ENCODE results near the gene BAIAP2L1. TPM values are rescaled to one million over a fixed set of nuclear protein-coding genes. Genes with fewer than 3 reads are reported as not detected.
A peak's percentile ranks its signal among the peaks of the same experiment; 100 is the strongest.

The BAIAP2L1 gene
- total and polyA plus RNA-seq, 2 of the 8 experiments (the other 6 are each of a cell fraction or from before 2014, with no cell fraction given), result 19.2 to 42.9 TPM

DNA sequence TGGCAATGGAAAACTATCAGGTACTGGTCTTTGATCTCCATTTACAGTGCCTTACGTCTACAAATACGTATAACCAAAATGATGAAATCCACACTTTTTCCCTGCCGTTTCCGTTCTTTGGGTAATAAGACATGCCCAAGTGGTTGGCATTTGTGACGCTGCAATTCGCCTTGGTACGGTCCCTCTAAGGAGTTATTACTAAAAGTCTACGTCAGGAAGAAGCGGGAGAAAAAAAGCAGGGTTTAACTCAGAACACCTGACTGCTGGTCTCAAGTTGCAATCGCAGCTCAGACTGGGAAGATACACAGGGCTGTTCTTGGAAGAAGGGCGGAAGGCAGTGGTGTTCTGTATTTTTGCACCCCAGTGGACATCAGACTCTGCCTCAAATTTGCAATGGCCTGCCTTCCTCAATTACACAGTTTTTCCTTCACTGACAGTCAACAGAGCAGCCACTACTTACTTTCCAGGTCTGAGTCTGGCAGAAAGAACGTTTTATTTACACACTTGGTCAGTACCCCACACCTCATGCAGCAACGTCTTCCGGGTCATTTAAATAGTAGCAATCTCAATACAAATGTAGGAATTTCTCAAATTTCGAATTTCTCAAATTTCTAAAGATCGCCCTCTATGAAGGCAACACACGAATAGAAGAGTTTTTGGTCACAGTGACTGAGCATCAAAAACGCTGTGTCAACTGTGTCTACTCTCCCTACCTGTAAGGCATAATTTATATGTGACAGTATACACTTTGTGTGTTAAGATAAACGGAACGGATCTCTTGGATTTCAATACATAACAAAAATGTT lies 2.1 kb downstream of the BAIAP2L1 start:
- no peaks in the 10 kb centered on the region; the same call in 1 of the 2 replicates for H3K23me2 ChIP-seq (ENCODE audit: low read depth, low read length)
- no peak overlapping the region for H3K56ac ChIP-seq (replicated peaks; ENCODE audit: insufficient read length, low read depth, low read length)
- WGBS, 2 experiments (ENCODE audit: extremely low coverage in 1 of 2, insufficient coverage in 1 of 2, insufficient read length in 1 of 2, insufficient replicate concordance in 2 of 2, low coverage in 1 of 2, low lambda C conversion rate in 2 of 2, missing lambda C conversion rate in 1 of 2), result 58% methylated on average over 20 of the region's 20 CpGs; no CpG with 5 or more reads in 1 of the 2 experiments
- H2BK5ac ChIP-seq (ENCODE audit: low read depth, low read length), result no peak overlapping the region
- no peak overlapping the region for H3K27ac ChIP-seq (ENCODE audit: low read depth, low read length)
- no peak overlapping the region for H3K14ac ChIP-seq (ENCODE audit: insufficient read length)
- no peak overlapping the region for H4K8ac ChIP-seq (ENCODE audit: extremely low read depth, insufficient read depth, low read length)
- no peak overlapping the region for H2BK12ac ChIP-seq (ENCODE audit: low read depth, low read length)
- no peak overlapping the region for H2BK20ac ChIP-seq (ENCODE audit: low read length)
- no peaks in the 10 kb centered on the region for H3K36me3 ChIP-seq (ENCODE audit: control insufficient read depth in 2 of 4, insufficient read depth in 4 of 4, low read length in 3 of 4)
- DNase-seq (ENCODE audit: low read depth in 1 of 2, low spot score in 2 of 2), result no peak
- no peak overlapping the region for H3K23ac ChIP-seq (ENCODE audit: insufficient read length)
- H3K27me3 ChIP-seq (replicated peaks in 1 of 4; ENCODE audit: control insufficient read depth in 3 of 4, extremely low read depth in 1 of 4, insufficient read depth in 3 of 4, low read length in 3 of 4), result no peaks in the 10 kb centered on the region
- H3K18ac ChIP-seq (ENCODE audit: extremely low read depth, low read length), result no peak overlapping the region
- H2AK5ac ChIP-seq (ENCODE audit: low read depth, low read length), result no peak overlapping the region
- no peak overlapping the region for H3K4ac ChIP-seq (replicated peaks; ENCODE audit: insufficient read length, low read depth, low read length)
- peaks cover 1 to 6% (median 5%) of the 10 kb centered on the region in 4 experiments; a peak in 6 of 7 replicates for H3K4me1 ChIP-seq (replicated peaks in 1 of 4; ENCODE audit: control insufficient read depth in 3 of 4, insufficient read depth in 4 of 4, low read length in 3 of 4)
- TF ChIP-seq BACH1 (IDR thresholded peaks at IDR 0.05; ENCODE audit: low read length), result peak; percentile 64; the same call in 1 of the 2 replicates
- no peak for TF ChIP-seq POLR2A (IDR thresholded peaks at IDR 0.05; ENCODE audit: control extremely low read depth in 1 of 2, low read depth in 2 of 2, low read length in 2 of 2)
- H3K9me3 ChIP-seq (ENCODE audit: insufficient read depth in 2 of 2, low read depth in 1 of 2, low read length in 1 of 2), result no peaks in the 10 kb centered on the region; a peak in 1 of 4 replicates
- H4K91ac ChIP-seq (replicated peaks; ENCODE audit: insufficient read length, low read length), result no peak overlapping the region
- peaks cover 4% of the 10 kb centered on the region; the same call in 1 of the 2 replicates for H3K79me1 ChIP-seq (ENCODE audit: low read depth, low read length)
- H3K9ac ChIP-seq (replicated peaks in 1 of 4; ENCODE audit: extremely low read depth in 1 of 4, low read depth in 3 of 4, low read length in 3 of 4), result no peak overlapping the region
- ChIA-PET POLR2A (ENCODE audit: partially characterized antibody) (interaction anchor here (0.6 to 0.7 kb wide), 2 partner anchors 319 to 414 kb away, joined by 3 read pairs; no protein-coding TSS in a partner anchor), CTCF (ENCODE audit: partially characterized antibody) (interaction anchor here (0.6 to 1.0 kb wide), 4 partner anchors 9 to 76 kb away, joined by 3 to 7 read pairs (median 4); no protein-coding TSS in a partner anchor)
- H3K4me3 ChIP-seq (ENCODE audit: extremely low read depth in 1 of 4, insufficient read depth in 2 of 4, low read depth in 3 of 4, low read length in 4 of 4), result peak overlapping the region; percentile 72 to 84 (median 74); a peak in 5 of 8 replicates
- no peak for FAIRE-seq
- peaks cover 16 to 59% of the 10 kb centered on the region in 2 experiments for H3K79me2 ChIP-seq (ENCODE audit: control insufficient read depth in 1 of 2, insufficient read depth in 2 of 2, low read length in 2 of 2)
- no peak overlapping the region for H2AFZ ChIP-seq (ENCODE audit: low read length)
- peaks cover 2 to 5% of the 10 kb centered on the region in 2 experiments for H4K20me1 ChIP-seq (replicated peaks in 1 of 2; ENCODE audit: control insufficient read depth in 1 of 2, insufficient read depth in 2 of 2, low read length in 2 of 2)
- H4K5ac ChIP-seq (ENCODE audit: insufficient read length, low read depth, low read length), result no peak overlapping the region
- H2BK120ac ChIP-seq (replicated peaks; ENCODE audit: low read depth, low read length), result no peak overlapping the region
- H3K4me2 ChIP-seq (ENCODE audit: insufficient read depth in 1 of 2, low read depth in 2 of 2, low read length in 2 of 2), result peak overlapping the region; percentile 62 to 95
- no peak overlapping the region for H2BK15ac ChIP-seq (ENCODE audit: low read length)
